ENCODE measurements around the gene SPTBN5.

DNA sequence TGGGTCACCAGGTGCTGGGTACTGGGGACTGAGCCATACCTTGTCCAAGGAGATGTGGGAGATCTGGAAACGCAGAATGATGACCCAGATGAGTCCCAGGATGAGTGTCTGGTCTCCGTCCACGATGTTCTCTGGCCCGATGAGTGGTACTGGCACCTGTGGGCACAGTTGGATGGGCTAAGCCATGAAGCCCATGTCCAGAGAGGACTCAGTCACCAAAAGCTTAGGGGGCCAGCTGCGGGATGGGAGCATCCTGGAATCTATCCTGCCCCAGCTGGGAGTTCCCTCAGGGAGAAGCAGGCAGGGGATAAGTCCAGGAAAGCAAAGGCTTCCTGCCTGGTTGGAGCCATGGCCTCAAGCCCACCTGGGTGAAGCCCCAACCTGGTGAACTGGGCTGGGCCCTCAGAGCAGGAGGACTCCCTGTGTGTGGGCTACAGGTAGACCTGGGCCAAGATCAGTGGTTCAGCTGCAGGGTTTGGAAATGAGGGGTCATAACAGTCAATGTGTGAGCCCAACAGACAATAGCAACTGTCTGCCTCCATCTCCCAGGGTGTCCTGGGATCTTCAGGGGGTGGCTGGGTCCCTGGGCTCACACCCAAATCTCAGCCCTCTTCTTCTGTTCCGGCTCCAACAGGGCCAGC is 3.7 kb downstream of the SPTBN5 start:
- TF ChIP-seq, protein P1, sequence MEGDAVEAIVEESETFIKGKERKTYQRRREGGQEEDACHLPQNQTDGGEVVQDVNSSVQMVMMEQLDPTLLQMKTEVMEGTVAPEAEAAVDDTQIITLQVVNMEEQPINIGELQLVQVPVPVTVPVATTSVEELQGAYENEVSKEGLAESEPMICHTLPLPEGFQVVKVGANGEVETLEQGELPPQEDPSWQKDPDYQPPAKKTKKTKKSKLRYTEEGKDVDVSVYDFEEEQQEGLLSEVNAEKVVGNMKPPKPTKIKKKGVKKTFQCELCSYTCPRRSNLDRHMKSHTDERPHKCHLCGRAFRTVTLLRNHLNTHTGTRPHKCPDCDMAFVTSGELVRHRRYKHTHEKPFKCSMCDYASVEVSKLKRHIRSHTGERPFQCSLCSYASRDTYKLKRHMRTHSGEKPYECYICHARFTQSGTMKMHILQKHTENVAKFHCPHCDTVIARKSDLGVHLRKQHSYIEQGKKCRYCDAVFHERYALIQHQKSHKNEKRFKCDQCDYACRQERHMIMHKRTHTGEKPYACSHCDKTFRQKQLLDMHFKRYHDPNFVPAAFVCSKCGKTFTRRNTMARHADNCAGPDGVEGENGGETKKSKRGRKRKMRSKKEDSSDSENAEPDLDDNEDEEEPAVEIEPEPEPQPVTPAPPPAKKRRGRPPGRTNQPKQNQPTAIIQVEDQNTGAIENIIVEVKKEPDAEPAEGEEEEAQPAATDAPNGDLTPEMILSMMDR (IDR thresholded peaks at IDR 0.05): no peak
- TF ChIP-seq POLR2A (IDR thresholded peaks at IDR 0.05): no peak

All from testis (tissue), 2 donors.